Measurements from ENCODE around the gene THAP6. TPM values are rescaled to one million over a fixed set of nuclear protein-coding genes. Genes with fewer than 3 reads are reported as not detected.
A peak's percentile ranks its signal among the peaks of the same experiment; 100 is the strongest.
"Not testable (repeated sequence)": the region's sequence is repeated elsewhere in the genome, so short reads cannot be mapped to it uniquely, and the experiment has no call there.

The THAP6 gene
- total RNA-seq, 1 experiment from 2014 or later = 16.7 TPM

DNA sequence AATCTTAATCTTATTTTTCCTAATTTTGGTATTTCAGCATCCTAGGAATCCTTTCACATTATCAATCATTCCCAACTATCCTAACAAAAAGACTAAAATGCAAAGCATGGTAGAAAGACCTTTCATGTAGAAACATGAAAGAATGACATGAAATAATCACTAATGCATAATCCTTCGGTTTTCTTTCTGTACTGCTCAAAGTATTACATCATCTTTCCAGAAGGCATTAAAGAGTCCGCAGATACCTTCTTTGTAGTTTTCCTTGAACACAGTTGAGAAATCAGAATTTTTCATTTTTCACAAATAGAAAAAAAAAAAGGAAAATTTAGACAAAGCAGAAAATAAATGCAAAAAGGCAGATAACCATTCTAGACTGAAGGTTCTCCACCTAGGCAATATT is 11.6 kb upstream of the THAP6 start:
- TF ChIP-seq, protein P1, sequence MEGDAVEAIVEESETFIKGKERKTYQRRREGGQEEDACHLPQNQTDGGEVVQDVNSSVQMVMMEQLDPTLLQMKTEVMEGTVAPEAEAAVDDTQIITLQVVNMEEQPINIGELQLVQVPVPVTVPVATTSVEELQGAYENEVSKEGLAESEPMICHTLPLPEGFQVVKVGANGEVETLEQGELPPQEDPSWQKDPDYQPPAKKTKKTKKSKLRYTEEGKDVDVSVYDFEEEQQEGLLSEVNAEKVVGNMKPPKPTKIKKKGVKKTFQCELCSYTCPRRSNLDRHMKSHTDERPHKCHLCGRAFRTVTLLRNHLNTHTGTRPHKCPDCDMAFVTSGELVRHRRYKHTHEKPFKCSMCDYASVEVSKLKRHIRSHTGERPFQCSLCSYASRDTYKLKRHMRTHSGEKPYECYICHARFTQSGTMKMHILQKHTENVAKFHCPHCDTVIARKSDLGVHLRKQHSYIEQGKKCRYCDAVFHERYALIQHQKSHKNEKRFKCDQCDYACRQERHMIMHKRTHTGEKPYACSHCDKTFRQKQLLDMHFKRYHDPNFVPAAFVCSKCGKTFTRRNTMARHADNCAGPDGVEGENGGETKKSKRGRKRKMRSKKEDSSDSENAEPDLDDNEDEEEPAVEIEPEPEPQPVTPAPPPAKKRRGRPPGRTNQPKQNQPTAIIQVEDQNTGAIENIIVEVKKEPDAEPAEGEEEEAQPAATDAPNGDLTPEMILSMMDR (conservative IDR thresholded peaks at IDR 0.05) = no peak
- no peak for TF ChIP-seq EZH2 (IDR thresholded peaks at IDR 0.05; ENCODE audit: low read depth)
- DNase-seq = no peak
- Histone ChIP-seq H3K4me1 (replicated peaks; ENCODE audit: insufficient read depth) (no peaks in the 10 kb centered on the region), H2AFZ (no peak overlapping the region), H3K9me3 (ENCODE audit: insufficient read depth, low read depth) (no peaks in the 10 kb centered on the region), H3K36me3 (ENCODE audit: low read depth) (no peaks in the 10 kb centered on the region; the same call in 1 of the 2 replicates), H3K4me2 (no peak overlapping the region), H3K4me3 (no peak overlapping the region), H4K20me1 (ENCODE audit: insufficient read depth) (peaks cover 3% of the 10 kb centered on the region; the same call in 1 of the 2 replicates), H3K27ac (no peak overlapping the region), H3F3A (ENCODE audit: insufficient read depth, low read depth) (no peaks in the 10 kb centered on the region), H3K79me2 (ENCODE audit: low read depth) (0 out of 2 replicates have a peak, but pooled peaks cover 4% of the 10 kb centered on the region), H3K27me3 (ENCODE audit: insufficient read depth, low read depth) (no peaks in the 10 kb centered on the region), H3K9me2 (ENCODE audit: insufficient read depth) (no peaks in the 10 kb centered on the region)
- BruUV-seq (replicated peaks) = no TSS peak
- ChIA-PET CTCF (no interaction called here), POLR2A (ENCODE audit: unreplicated experiment) (no interaction called here)
- intact Hi-C loops (cut with micrococcal nuclease; ENCODE audit: unreplicated experiment) = no loop called here

DNA sequence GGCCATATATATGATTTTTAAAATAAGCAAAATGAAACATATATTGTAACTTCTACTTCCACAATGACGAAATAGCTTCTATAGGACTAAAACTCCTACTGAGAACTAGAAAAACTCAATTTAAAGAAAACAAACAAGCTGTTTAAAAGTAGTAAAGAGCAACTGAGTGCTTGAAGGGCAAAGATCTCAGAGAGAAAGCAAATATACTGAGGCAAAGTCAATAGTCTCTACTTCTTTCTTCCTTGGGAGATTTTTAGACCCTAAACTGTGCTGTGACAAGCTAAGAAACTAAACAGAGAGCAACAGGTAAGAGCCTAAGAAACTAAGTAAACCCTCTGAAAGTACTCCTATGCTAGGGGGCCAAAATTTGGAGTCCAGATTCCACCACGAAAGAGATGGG is 8.6 kb upstream of the THAP6 start:
- no peaks in the 10 kb centered on the region for H3K9me2 ChIP-seq (ENCODE audit: insufficient read depth)

DNA sequence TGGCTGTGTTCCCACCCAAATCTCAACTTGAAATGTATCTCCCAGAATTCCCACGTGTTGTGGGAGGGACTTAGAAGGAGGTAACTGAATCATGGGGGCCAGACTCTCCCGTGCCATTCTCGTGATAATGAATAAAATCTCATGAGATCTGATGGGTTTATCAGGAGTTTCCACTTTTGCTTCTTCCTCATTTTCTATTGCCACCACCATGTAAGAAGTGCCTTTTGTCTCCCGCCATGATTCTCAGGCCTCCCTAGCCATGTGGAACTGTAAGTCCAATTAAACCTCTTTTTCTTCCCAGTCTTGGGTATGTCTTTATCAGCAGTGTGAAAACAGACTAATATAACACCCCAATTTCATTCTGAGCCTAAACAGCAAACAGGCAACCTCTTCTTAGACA is 4.7 kb upstream of the THAP6 start:
- DNase-seq; H2AFZ ChIP-seq; H3F3A ChIP-seq (ENCODE audit: insufficient read depth, low read depth); H3K9me3 ChIP-seq (ENCODE audit: insufficient read depth, low read depth); H3K27ac ChIP-seq; intact Hi-C loops (cut with micrococcal nuclease; ENCODE audit: unreplicated experiment); POLR2A ChIA-PET (ENCODE audit: unreplicated experiment); H3K27me3 ChIP-seq (ENCODE audit: insufficient read depth, low read depth); H3K4me2 ChIP-seq; BruUV-seq (replicated peaks); H4K20me1 ChIP-seq (ENCODE audit: insufficient read depth); H3K4me3 ChIP-seq; H3K9me2 ChIP-seq (ENCODE audit: insufficient read depth); CTCF ChIA-PET; H3K36me3 ChIP-seq (ENCODE audit: low read depth): not testable (repeated sequence)
- H3K4me1 ChIP-seq (replicated peaks; ENCODE audit: insufficient read depth) = peaks cover 20% of the 10 kb centered on the region
- peaks cover 45% of the 10 kb centered on the region for H3K79me2 ChIP-seq (ENCODE audit: low read depth)

More for the DNA sequence above, 8.6 kb upstream of the THAP6 start:
- no peak overlapping the region for H2AFZ ChIP-seq
- no peak for DNase-seq
- BruUV-seq (replicated peaks) = no TSS peak
- H3K4me2 ChIP-seq = no peak overlapping the region
- CTCF ChIA-PET = interaction anchor here (0.7 kb wide), 1 partner anchor 349 kb away, joined by 6 read pairs; no protein-coding TSS in a partner anchor
- H3K9me3 ChIP-seq (ENCODE audit: insufficient read depth, low read depth) = no peaks in the 10 kb centered on the region
- H3K4me1 ChIP-seq (replicated peaks; ENCODE audit: insufficient read depth) = no peaks in the 10 kb centered on the region
- H3F3A ChIP-seq (ENCODE audit: insufficient read depth, low read depth) = no peaks in the 10 kb centered on the region
- peaks cover 13% of the 10 kb centered on the region for H3K79me2 ChIP-seq (ENCODE audit: low read depth)
- no peaks in the 10 kb centered on the region; the same call in 1 of the 2 replicates for H3K36me3 ChIP-seq (ENCODE audit: low read depth)
- H3K27me3 ChIP-seq (ENCODE audit: insufficient read depth, low read depth) = no peaks in the 10 kb centered on the region
- POLR2A ChIA-PET (ENCODE audit: unreplicated experiment) = interaction anchor here (0.6 kb wide), 1 partner anchor 444 kb away, joined by 9 read pairs; no protein-coding TSS in a partner anchor
- no peak overlapping the region for H3K4me3 ChIP-seq
- TF ChIP-seq, protein P1 (conservative IDR thresholded peaks at IDR 0.05) = no peak
- no peak for TF ChIP-seq EZH2 (IDR thresholded peaks at IDR 0.05; ENCODE audit: low read depth)
- intact Hi-C loops (cut with micrococcal nuclease; ENCODE audit: unreplicated experiment) = no loop called here
- H3K27ac ChIP-seq = no peak overlapping the region
- H4K20me1 ChIP-seq (ENCODE audit: insufficient read depth) = peaks cover 3% of the 10 kb centered on the region; the same call in 1 of the 2 replicates

DNA sequence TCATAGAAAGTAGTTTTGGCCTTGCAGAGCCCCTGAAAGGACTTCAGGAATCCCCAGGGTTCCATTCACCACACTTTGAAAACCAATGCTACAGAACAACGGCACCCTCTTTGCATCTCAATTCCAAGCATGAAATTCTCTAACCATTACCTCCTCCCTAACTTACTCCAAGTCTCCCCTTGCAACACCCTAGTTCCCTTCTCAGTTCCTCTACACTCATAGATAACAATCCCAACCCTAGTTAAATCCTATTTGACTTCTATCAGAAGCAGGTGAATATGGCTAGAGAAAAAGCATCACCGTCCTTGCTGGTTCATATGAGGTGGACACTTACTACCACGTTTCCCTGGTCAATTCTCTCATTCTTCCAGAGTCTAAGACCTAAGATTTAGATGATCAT is 2.4 kb upstream of the THAP6 start:
- BruUV-seq (replicated peaks) = no TSS peak
- ChIA-PET CTCF (interaction anchor here (0.6 kb wide), 1 partner anchor 645 kb away, joined by 3 read pairs; no protein-coding TSS in a partner anchor), POLR2A (ENCODE audit: unreplicated experiment) (no interaction called here)
- Histone ChIP-seq H2AFZ (no peak overlapping the region), H3K36me3 (ENCODE audit: low read depth) (no peaks in the 10 kb centered on the region; the same call in 1 of the 2 replicates), H3K4me2 (peak overlapping the region; percentile 96), H3K27me3 (ENCODE audit: insufficient read depth, low read depth) (no peaks in the 10 kb centered on the region), H4K20me1 (ENCODE audit: insufficient read depth) (peaks cover 3% of the 10 kb centered on the region; the same call in 1 of the 2 replicates), H3K79me2 (ENCODE audit: low read depth) (peaks cover 61% of the 10 kb centered on the region), H3K9me3 (ENCODE audit: insufficient read depth, low read depth) (no peaks in the 10 kb centered on the region), H3K4me1 (replicated peaks; ENCODE audit: insufficient read depth) (peaks cover 29% of the 10 kb centered on the region), H3K27ac (no peak overlapping the region), H3K9me2 (ENCODE audit: insufficient read depth) (no peaks in the 10 kb centered on the region), H3F3A (ENCODE audit: insufficient read depth, low read depth) (peaks cover 8% of the 10 kb centered on the region; the same call in 1 of the 2 replicates), H3K4me3 (peak overlapping the region; percentile 18; the same call in 1 of the 2 replicates)
- TF ChIP-seq, protein P1 (conservative IDR thresholded peaks at IDR 0.05) = no peak
- TF ChIP-seq EZH2 (IDR thresholded peaks at IDR 0.05; ENCODE audit: low read depth) = no peak
- intact Hi-C loops (cut with micrococcal nuclease; ENCODE audit: unreplicated experiment) = loop anchor here (5.0 kb wide), 1 partner anchor 45 kb away; the partner anchor contains the start of gene ODAPH
- no peak for DNase-seq

Measured in PC-9 (cell line).